ENCODE results near the gene ARMS2. TPM values are rescaled to one million over a fixed set of nuclear protein-coding genes. Genes with fewer than 3 reads are reported as not detected.
A peak's percentile ranks its signal among the peaks of the same experiment; 100 is the strongest.

The ARMS2 gene
- total RNA-seq, 1 donor from 2014 or later, result not detected

GRCh38 chr10:122481296-122482056 is 27.0 kb downstream of the ARMS2 start:
- no peaks in the 10 kb centered on the region for H3K36me3 ChIP-seq
- intact Hi-C loops (cut with DNase I), result no loop called here
- H3K27me3 ChIP-seq, result no peaks in the 10 kb centered on the region
- H3K9me3 ChIP-seq, result no peaks in the 10 kb centered on the region
- TF ChIP-seq CTCF (IDR thresholded peaks at IDR 0.05) (no peak), POLR2AphosphoS5 (IDR thresholded peaks at IDR 0.05; ENCODE audit: insufficient read depth in 1 of 2, low read depth in 1 of 2) (no peak)
- DNase-seq (ENCODE audit: extremely low spot score in 2 of 2), result no peak
- H3K4me3 ChIP-seq, result no peak overlapping the region
- H3K4me1 ChIP-seq, result peaks cover 38% of the 10 kb centered on the region
- H3K27ac ChIP-seq, result no peak overlapping the region

GRCh38 chr10:122484276-122485060 is 30.0 kb downstream of the ARMS2 start:
- no peaks in the 10 kb centered on the region for H3K27me3 ChIP-seq
- peaks cover 40% of the 10 kb centered on the region for H3K4me1 ChIP-seq
- H3K4me3 ChIP-seq, result no peak overlapping the region
- no peaks in the 10 kb centered on the region for H3K36me3 ChIP-seq
- intact Hi-C loops (cut with DNase I), result no loop called here
- TF ChIP-seq POLR2A (IDR thresholded peaks at IDR 0.05), result no peak
- no peak for TF ChIP-seq CTCF (IDR thresholded peaks at IDR 0.05)
- no peak for TF ChIP-seq POLR2AphosphoS5 (IDR thresholded peaks at IDR 0.05; ENCODE audit: insufficient read depth in 1 of 2, low read depth in 1 of 2)
- H3K27ac ChIP-seq, result no peak overlapping the region
- DNase-seq (ENCODE audit: extremely low spot score in 2 of 2), result no peak
- no peaks in the 10 kb centered on the region for H3K9me3 ChIP-seq

- peaks cover 37% of the 10 kb centered on the region for H3K4me1 ChIP-seq
- DNase-seq (ENCODE audit: extremely low spot score in 2 of 2), result no peak
- intact Hi-C loops (cut with DNase I), result no loop called here
- no peaks in the 10 kb centered on the region for H3K27me3 ChIP-seq
- H3K27ac ChIP-seq, result peak overlapping the region; percentile 12
- H3K9me3 ChIP-seq, result no peaks in the 10 kb centered on the region
- H3K36me3 ChIP-seq, result no peaks in the 10 kb centered on the region
- TF ChIP-seq CTCF (IDR thresholded peaks at IDR 0.05) (no peak), POLR2AphosphoS5 (IDR thresholded peaks at IDR 0.05; ENCODE audit: insufficient read depth in 1 of 2, low read depth in 1 of 2) (no peak), POLR2A (IDR thresholded peaks at IDR 0.05) (no peak)
- no peak overlapping the region for H3K4me3 ChIP-seq
These were observed 31.2 kb downstream of the ARMS2 start for GRCh38 chr10:122485670-122486069.

- no peak for DNase-seq (ENCODE audit: extremely low spot score in 2 of 2)
- intact Hi-C loops (cut with DNase I), result no loop called here
- Histone ChIP-seq H3K4me1 (peaks cover 46% of the 10 kb centered on the region), H3K4me3 (no peak overlapping the region), H3K27ac (peak overlapping the region; percentile 12), H3K9me3 (no peaks in the 10 kb centered on the region), H3K27me3 (no peaks in the 10 kb centered on the region), H3K36me3 (no peaks in the 10 kb centered on the region)
- TF ChIP-seq POLR2AphosphoS5 (IDR thresholded peaks at IDR 0.05; ENCODE audit: insufficient read depth in 1 of 2, low read depth in 1 of 2) (no peak), POLR2A (IDR thresholded peaks at IDR 0.05) (no peak), CTCF (IDR thresholded peaks at IDR 0.05) (no peak)
These were observed 32.1 kb downstream of the ARMS2 start for GRCh38 chr10:122486406-122487080.

All from vagina (tissue), 2 donors.